DMS153 treated with DMSO at 0.1 percent for 48 hours (cell line): ENCODE measurements around the gene PPP3CA.

Experiments
- DNase-seq: peaks from one replicate; lab custom pipeline; 2025; ENCODE audit not compliant: unreplicated experiment; lab: John Stamatoyannopoulos, UW

The PPP3CA gene

DNA sequence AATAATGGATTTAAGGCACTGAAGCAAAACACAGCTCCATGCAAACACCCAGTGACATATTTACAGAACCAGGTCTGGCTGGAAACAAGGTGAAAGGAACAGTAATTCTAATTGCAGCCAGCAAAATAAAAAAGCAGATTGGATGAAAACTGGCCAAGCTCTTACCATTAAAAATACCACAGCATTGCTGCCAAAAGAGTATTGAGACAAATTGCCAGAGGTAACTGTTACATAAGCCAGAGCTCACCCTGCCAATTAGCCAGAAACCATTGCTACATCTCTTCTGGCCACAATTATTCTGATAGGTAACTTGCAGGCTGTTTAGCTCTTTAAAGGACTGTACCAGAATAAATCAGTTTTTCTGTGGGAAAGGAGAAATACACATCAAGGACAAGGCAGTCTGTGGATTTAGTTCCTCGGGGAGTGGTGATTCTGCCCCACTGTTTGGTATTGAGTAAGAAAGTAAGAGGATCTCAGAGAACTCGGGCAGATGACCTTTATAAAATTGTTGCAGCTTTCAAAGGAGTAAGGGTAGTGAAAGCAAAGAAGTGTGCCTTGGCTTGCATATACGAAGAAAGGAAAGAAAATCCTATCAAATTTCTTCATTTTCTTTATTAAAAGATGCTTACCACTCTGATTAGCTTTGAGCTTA lies 369.5 kb downstream of the PPP3CA start:
- DNase-seq, result no peak

DNA sequence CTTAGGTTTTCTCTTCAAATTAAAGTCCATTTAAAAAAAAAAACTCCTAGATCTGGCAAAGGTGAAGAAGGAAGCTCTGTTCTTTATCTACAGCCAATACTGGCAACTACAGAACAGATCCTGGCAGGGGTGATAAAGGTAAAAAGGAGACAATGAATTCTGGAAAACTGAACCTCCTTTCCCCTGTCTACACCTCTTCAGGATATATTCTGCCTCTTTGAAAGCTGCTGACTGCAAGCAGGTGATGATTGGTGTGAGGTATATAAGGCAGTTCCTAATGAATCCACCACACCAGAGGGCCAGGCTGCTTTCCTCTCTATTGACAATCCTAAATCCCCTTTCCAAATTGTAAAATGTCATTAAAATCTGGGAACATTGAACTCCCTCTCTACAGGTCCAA lies 370.1 kb downstream of the PPP3CA start:
- DNase-seq, result no peak
